HG03354 (cell line): ENCODE results near the gene EPS8.

ENCODE experiments used
- ATAC-seq: cut with Tn5 transposase; IDR thresholded peaks from one replicate; pipeline ENCODE4 v1.9.1; 2021; ENCODE audit warnings: mild to moderate bottlenecking; ENCODE audit not compliant: unreplicated experiment, poor library complexity, severe bottlenecking

Gene EPS8

DNA sequence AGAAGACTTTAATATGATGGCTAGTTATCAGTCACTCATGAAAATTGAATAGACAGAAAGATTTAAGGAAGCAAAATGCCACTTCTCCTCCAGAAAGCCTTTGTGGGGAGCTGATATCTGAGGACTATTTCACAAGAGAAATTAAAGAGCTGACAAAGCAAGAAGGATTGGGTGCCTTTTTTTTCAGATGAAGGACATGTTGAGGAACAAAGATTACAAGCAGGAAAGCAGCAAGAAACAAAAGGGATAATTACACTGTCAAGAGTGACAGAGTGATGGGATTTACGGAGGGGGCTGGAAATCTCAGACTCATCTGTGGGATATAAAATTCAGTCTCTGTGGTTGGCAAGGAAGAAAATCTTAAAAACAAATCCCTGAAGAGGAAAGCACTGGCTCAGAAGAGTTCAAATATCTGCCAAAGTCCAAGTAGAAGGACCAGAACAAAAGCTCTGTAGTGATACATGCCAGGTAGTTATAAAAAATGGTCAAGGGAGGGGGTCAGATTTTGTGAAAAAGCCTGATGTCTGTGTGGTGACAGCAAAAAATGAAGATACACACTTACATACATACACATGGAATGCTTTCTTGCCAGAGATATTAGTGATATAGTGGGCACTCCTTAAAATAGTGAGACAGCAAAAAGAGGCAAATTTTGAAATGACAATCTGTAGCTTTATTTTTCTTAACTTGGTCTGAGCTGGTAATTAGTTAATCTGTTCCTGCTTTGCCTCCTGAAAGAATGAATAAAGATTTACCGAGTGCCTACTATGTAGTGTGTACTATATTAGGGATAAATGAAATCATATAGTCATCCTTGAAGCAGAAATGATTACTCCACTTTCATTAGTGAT lies 62.9 kb downstream of the EPS8 start:
- no peak for ATAC-seq

- ATAC-seq, result no peak
Measured at GRCh38 chr12:15722951-15723350, 66.2 kb downstream of the EPS8 start.

GRCh38 chr12:15721316-15722115 lies 67.7 kb downstream of the EPS8 start:
- no peak for ATAC-seq

DNA sequence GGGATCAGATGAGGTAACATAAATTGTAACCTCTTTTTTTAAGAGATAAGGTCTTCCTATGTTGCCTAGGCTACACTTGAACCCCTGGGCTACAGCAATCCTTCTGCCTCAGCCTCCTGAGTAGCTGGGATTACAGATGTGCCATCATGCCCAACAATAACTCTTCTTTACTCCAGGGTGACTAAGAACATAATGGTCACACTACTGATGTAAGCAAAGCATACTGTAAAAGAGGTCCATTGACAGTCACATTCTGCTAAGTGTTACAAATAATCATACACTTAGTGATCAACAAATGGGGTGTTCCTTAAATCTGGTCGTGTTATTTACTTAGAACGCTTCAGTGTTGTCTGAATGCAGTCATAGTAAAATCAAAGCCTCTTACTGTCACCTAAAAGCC lies 68.9 kb downstream of the EPS8 start:
- no peak for ATAC-seq

DNA sequence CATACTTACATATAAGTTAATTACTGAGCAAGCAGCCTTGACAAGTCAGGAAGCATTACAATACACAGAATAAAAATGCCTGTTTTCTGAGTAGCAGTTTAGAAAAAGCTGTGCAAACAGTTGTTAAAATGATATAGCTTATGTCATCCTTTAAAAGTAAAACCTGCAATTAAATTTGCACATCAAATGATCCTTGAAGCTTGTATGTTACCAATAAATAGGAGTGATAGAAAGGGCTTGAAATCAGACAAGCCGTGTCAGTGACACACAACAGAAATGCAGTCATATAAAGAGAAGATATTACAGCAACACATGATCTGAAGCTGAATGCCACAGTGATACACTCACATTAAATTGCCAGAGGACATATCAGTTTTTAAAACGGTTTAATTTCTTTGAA lies 70.0 kb downstream of the EPS8 start:
- ATAC-seq, result no peak

- no peak for ATAC-seq
Measured at GRCh38 chr12:15717940-15718567, 71.1 kb downstream of the EPS8 start.

DNA sequence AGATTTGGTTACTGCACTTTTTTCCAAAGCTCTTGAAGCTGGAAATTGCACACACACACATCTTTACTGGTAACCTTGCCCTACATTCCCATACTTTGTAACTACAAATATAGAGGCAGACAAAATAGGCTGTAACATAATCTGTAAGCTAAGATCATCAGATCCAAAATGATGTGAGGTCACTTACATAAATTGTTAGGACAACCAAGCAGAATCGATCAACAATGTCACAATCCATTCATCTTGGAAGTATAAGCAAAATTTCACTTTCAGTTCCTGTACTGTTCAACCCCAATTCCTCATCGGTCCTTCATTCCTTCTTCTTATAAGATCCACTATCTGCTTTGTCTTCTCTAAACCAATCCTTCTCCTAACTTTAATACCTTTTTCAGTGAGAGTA lies 72.6 kb downstream of the EPS8 start:
- ATAC-seq, result no peak

GRCh38 chr12:15714256-15714655 lies 74.9 kb downstream of the EPS8 start:
- ATAC-seq, result no peak

DNA sequence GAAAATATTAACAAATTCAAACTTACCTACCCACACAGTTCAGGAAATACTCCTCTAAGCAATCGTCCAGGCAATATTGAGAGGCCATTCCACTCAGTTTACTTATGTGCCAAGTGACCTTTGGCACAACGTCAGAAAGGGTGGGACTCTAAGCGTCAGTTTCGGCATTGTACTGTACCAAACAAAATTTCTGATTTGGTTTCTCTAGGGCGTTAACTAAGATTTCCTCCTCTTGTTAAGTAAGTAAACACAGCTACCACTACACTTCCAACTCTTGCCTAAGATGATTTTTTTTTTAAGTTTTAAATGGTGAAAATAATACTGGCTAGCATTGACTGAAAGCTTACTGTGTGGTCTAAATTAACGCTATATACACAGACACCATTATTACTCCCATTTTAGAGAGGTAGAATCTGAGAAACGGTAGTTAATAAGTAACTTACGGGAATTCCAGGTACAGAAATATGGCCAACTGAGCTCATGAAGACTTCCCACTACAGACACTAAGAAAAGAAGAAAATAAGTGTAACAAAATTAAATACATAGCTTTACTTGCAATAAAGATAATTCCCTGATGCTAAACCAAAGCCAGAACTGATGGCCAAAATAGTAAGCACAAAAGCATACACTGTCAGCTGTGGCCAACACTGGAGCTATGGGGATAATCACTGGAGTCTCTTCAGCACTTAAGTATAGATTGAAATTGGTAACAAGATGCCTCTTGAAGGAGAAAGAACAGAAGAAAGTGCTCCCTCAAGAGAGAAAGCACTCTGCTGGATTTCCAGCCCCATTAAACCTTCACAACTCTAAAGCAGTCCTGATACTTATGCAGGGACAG lies 76.1 kb downstream of the EPS8 start:
- ATAC-seq, result no peak

DNA sequence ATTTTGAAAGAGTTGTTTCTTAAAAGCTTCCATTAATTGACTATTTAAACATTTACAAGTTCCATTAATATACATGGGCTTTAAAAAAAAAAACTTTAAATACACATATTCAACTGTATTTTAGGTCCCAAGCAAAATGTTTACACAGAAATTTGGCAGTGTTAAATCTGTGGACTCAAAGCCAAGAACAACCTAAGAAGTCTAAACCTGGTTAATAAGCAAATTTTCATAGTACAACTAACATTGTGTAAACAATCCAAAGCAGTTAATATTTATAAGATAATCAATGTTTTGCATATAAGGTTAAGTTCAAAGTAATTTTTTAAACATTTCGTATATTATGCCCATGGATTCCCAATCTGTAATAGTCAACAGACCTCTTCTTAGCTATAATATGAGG lies 77.0 kb downstream of the EPS8 start:
- ATAC-seq, result no peak

DNA sequence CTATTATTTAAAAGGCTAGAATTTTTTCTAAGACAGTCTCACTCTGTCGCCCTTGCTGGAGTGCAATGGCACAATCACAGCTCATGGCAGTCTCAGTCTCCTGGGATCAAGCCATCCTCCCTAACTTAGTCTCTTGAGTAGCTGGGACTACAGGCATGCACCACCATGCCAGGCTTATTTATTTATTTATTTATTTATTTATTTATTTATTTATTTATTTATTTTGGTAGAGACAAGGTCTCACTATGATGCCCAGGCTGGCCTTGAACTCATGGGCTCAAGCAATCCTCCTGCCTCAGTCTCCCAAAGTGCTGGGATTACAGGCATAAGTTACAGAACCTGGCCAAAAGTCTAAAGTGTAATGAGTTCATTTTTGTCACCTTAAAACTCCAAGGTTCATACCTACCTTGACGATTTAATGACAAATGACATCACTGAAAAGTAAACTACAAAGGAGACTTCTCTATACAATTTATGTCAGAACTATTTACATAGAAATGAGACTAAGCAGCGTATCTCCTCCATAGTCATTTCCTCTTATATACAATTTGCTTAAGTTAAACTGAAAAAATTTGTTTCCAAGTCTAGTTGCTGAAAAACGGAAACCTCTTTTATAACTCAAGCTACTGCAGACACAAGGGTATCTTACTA lies 78.2 kb downstream of the EPS8 start:
- no peak for ATAC-seq

- no peak for ATAC-seq
Measured at GRCh38 chr12:15709551-15709950, 79.6 kb downstream of the EPS8 start.

DNA sequence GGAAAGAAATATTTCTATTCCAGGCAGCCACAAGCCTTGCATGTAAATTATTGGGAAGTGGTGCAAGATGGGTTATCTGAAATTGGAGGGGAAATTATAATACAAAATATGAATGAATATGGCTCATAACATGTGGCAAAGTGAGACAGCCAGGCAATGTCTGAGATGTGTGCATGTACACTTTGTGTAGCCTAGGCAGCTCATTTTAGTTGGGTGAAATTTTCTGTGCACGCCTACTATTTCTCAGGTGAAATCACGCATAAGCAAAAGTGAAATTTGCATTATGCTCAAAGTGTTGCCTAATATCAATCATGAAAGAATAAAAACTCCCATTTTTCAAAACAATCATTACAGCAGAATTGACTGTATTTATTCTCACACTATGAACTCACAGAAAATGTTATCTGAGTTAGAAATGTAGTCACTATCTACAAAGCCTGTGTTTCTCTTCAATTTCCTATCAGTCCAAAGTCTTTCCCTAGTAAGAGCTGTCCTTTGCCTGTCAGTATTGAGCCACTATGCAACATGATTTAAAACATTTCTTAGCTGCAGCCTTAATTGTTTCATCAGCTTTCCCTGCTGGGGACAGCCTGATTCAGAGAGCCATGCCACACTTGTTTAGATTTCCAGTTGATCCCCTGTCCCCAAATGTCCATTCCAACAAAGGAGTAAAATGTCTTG lies 80.7 kb downstream of the EPS8 start:
- no peak for ATAC-seq

GRCh38 chr12:15707516-15708199 lies 81.5 kb downstream of the EPS8 start:
- ATAC-seq, result no peak

- ATAC-seq, result no peak
Measured at GRCh38 chr12:15706010-15706676, 83.0 kb downstream of the EPS8 start.

DNA sequence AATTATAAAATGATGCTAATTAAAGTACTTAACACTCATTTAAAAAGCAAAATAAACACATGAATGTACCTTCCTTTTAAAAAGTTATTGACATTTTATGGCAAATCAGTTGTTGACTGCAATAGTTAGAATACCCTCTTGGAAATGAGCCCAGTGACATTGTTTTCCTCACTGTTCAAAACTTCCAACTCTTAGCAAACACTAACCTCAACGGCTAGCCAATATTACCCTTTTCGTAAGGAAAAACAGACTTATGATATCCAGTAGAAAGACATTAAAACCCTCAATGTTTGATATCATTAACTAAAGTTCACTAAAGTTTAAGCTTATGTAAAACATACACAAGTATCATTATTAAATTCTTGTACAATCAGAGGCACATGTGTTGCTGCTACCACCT lies 83.6 kb downstream of the EPS8 start:
- ATAC-seq, result no peak

GRCh38 chr12:15702276-15702675 lies 86.9 kb downstream of the EPS8 start:
- no peak for ATAC-seq
